HG02678 (cell line): ENCODE measurements around the gene TM9SF4.
A peak's percentile ranks its signal among the peaks of the same experiment; 100 is the strongest.

ENCODE experiments used
- ATAC-seq: cut with Tn5 transposase; IDR thresholded peaks from one replicate; pipeline ENCODE4 v1.9.1; 2021; ENCODE audit warnings: mild to moderate bottlenecking, moderate library complexity; ENCODE audit not compliant: unreplicated experiment

Gene TM9SF4

DNA sequence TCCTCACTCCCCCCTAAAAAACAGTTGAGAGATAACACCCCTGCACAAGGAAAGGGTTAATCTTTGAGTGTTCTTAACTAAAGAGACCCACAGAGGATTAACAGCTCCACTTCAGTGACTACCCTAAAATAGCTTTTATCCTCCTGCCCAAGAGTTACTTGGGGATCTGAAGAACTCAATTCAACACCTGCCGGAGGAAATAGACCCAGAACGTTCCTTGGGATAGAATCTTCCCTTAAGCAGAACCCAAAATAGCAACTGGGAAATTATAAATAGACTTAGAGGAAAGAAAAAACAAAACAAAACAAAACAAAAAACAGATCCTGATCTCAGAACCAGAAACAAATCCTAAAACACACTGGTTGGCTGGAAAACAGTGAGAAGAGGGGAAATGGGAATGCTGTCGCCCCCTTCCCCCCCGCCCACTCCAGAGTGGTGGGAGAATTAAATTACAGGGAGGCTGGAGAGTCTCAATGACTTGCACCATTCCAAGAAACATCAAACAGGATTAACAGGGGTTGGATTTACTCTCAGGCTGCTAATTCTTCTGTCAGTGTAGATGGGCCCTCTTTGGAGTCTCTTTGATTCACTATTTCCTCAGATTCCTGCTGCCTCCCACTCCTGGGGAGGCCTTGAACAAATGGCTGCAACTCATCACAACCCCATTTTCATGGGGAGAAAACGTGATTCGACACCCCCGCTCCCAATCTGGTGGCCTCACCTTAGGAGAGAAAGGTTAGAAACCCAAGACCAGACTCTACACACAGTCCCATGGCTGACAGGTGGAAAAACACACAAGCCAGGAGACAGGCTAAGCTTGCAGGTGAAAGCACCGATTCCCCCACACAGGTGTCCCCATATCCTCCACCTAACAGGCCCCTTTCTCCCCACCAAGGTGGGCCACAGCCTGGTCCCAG, 96.6 kb downstream of the TM9SF4 start:
- no peak for ATAC-seq

DNA sequence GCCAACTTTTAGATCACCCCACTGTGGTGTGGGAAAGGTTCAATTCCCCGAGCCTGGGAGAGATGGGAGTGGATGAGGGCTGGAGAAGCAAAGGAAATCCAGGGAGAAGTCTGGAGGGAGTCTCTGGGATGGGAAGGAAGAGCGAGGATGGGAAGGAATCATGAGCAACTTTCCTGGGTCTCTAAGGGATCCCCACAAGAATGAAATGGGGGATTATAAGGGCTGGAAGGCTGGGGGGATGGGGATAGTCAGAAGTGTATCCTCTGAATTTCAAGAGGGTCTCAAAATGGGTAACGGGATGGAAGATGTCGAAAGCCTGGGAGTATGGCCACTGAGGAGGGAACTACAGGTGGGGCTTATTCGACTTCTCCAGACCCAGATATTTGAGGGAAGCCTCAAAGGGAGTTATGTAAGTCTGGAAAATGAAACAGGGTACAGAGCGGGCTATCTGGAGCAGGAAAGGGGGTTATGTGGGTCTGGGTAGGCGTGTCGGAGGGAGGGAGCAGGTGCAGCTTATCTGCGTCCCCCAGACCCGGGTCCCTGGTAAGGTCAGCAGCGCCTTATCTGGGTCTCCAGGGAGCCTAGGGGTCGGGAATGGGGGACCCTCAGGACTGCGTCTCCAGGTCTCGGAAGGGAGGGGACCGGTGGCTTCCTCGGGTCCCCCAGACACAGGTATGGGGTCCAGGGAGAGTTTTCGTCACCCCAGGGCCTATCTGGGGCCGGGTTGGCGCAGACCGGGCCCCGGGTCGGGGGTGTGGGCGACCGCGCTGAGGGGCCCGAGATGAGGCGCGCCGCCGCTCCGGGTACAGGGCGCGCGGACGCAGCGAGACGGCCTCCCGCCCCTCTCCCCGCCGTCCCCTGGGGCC, 97.5 kb downstream of the TM9SF4 start:
- ATAC-seq: peak; percentile 6

DNA sequence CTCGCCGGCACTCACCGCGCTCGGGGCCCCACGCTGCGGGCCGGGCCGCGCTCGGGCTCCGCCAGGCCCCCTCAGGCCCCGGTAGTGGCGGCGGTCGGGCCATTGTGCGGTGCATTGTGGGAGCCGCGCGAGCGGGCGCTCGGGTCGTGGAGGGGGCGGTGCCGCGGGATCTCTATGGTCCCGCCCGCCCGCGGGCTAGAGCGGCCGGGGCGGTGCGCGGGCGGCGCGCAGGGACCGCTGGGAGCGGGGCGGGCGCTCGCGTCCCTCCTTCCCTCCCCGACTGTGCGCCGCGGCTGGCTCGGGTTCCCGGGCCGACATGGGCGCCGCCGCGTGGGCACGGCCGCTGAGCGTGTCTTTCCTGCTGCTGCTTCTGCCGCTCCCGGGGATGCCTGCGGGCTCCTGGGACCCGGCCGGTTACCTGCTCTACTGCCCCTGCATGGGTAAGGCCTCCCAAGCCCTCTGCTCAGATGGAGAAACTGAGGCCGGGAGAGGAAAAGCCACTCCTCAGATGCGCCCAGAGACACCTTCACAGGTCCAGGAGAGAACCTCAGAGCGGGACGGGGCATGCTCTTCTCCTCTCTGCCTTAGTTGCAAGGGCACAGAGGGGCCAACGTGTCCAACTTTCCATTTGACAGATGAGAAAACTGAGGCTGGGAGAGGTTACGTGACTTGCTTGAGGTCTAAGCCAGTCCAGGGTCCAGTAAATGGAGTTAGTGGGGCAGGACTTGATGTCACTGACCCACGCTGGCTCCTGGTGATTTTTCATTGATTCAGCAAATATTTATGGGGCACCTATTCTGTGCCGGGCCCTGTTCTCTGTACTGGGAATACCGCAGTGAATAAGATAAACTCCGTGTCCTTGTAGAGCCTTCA, 98.3 kb downstream of the TM9SF4 start, which contains the start of the genes PLAGL2 and POFUT1:
Gene PLAGL2 (minus strand): TSS at position 118 of the 873 bp plus-strand sequence. CDS start 5,565 bp downstream, outside the sequence.
Gene POFUT1 (plus strand): TSS at position 255 of the 873 bp plus-strand sequence. CDS start 62 bp downstream, at position 317.
- ATAC-seq: peak; percentile 89

DNA sequence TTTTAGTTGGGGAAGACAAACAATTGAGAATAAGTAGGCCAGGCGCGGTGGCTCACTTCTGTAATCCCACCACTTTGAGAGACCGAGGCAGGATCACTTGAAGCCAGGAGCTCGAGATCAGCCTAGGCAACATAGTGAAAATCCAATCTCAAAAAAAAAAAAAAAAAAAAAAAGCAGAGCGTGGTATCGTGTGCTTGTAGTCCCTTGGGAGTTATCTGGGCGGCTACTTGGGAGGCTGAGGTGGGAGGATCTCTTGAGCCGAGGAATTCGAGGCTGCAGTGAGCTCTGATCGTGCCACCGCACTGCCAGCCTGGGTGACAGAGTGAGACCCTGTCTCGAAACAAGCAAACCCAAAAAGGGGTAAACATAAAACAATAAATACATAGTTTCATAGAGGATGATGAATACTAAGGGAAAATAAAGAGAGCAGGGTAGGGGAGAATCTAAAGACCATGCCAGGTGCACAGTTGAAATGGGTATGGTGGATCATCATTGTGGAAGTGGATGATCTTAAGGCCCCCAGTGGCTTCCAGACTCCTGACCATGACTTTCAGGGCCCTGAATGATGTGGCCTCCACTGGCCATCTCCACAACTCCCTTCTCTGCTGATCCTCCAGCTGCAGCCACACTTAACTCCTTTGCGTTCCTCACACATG, 99.1 kb downstream of the TM9SF4 start:
- no peak for ATAC-seq

DNA sequence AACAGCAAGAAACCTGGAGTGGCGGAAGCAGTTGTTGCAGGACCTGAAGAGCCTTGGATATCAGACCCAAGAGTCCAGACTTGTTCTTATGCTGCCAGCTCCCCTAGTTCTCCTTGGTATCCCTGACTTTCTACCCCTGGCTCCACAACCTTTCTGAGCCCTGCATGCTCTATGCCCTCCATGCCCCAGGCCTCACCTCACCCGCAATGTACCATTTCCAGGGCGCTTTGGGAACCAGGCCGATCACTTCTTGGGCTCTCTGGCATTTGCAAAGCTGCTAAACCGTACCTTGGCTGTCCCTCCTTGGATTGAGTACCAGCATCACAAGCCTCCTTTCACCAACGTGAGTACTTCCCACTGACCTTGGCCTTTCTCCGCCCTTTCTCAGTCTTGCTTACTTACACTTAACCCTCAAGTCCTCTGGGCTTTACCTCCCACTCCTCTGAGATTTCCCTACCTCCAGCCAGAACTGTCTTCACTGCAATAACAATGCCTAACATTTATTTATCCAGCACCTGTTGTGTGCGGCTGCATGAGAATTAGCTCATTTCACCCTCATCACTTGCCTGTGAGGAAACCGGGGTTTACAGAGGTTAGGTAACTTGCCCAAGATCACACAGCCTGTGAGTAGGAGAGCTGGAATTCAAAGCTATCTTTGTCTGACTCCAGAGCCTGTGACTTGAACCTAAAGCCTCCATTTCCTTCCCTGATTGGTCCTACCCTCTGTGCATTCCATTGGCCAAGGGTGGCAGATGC, 100.5 kb downstream of the TM9SF4 start:
- no peak for ATAC-seq

DNA sequence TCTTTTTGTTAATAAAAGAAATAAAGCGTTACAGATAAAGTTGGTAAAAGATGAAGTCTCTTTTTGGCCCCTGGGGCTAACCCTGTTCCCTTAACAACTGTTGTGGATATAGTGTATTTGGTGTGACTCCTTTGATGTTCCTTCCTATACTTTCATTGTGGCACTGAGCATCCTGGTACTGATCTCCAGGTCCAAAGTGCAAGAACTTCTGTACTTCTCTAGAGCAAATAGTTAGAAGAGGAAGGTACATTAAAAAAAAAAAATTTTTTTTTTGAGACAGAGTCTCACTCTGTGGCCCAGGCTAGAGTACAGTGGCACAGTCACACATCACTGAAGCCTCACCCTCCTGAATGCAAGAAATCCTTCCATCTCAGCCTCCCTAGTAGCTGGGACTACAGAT, 104.4 kb downstream of the TM9SF4 start:
- ATAC-seq: no peak

DNA sequence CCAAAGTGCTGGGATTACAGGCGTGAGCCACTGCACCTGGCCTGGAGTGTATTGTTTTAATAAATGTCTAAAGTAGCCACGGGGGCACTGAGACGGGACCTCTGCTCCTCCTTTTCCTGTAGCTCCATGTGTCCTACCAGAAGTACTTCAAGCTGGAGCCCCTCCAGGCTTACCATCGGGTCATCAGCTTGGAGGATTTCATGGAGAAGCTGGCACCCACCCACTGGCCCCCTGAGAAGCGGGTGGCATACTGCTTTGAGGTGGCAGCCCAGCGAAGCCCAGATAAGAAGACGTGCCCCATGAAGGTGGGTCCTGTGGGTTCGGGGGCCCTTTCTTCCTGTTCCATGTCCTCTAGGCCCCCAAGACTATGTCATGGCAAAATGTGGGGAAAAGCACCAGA, 105.6 kb downstream of the TM9SF4 start:
- ATAC-seq: no peak

DNA sequence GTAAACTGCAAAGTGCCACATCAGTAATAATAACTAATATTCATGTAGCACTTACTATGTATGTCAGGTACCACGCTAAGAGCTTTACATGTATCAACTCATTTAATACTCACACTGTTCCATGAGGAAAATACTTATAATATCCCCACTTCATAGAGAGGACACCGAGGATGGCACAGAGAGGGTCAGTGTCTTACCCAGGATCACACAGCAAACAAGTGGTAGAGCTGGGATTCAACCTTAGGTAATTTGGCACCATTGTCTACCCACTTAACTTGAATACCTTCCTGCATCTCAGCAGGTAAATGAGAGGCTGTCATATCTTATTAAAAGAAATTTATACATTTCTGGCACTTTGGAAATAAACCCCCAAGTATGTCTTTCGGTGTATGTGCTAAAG, 106.2 kb downstream of the TM9SF4 start:
- ATAC-seq: no peak

DNA sequence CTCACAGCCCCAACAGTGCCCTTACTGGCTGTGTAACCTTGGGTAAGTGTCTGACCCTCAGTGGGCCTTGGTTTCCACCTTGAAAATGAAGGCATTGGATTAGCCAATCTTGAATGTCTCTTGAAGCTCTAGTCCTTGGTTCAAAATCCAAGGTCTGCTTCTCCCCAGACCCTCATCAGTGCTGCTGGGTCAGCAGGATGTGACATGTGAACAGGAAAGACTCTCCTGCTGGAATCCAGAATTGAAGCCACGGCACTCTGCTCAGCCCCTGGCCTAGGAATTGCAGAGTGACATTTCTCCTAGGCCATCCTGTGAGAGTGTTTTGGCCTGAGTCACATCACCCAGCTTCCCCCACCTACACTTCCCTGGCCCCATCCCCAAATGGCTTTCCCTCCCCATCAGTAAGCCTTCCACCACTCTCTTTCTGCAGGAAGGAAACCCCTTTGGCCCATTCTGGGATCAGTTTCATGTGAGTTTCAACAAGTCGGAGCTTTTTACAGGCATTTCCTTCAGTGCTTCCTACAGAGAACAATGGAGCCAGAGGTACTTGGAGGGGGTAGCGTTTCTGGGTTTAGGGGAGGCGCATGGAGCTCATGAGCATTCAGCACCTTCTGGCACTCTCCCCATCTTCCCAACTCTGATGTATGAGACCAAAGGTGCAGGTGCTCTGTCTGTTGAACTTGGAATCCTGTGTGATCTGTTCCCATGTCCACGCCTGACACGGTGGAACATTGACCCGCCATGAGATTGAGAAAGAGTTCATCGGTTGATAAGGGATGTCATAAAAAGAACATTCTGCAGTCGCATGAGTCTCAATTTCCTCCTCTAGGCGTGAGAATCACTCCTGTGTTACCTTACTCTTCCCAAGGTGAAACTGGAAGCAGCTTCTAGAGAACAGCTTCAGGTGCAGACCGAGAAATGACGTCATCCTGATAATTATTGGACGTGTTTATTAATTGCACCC, 106.9 kb downstream of the TM9SF4 start:
- ATAC-seq: no peak
